ENCODE data around the gene TRPM4. TPM values are rescaled to one million over a fixed set of nuclear protein-coding genes. Genes with fewer than 3 reads are reported as not detected.

TRPM4 gene
- total and polyA plus RNA-seq, 2 of the 13 experiments (the other 11 are each of a cell fraction or from before 2014, with no cell fraction given), result 1.9 to 4.3 TPM

GRCh38 chr19:49113762-49114629 lies 43.6 kb upstream of the TRPM4 start, which contains the start of gene LIN7B (continued):
- peak; percentile 41; the same call in 1 of the 2 replicates for TF ChIP-seq ZNF205 (CRISPR knock-in tag; IDR thresholded peaks at IDR 0.05)
- TF ChIP-seq PRMT3 (CRISPR knock-in tag; IDR thresholded peaks at IDR 0.05; ENCODE audit: borderline replicate concordance, low read depth), result 0 out of 2 replicates have a peak, but pooled peaks have one; percentile 66
- peak in 1 of 2 experiments; percentile 38; a peak in 2 of 4 replicates for TF ChIP-seq KLF16 (CRISPR knock-in tag; IDR thresholded peaks at IDR 0.05)
- peak; percentile 64; the same call in 1 of the 2 replicates for TF ChIP-seq ZNF446 (CRISPR knock-in tag; IDR thresholded peaks at IDR 0.05)
- TF ChIP-seq YY1 (IDR thresholded peaks at IDR 0.05; ENCODE audit: insufficient read depth, insufficient replicate concordance, low read depth, low read length), result peak; percentile 87
- no peak for TF ChIP-seq KLF13 (CRISPR knock-in tag; IDR thresholded peaks at IDR 0.05)
- TF ChIP-seq SKI (IDR thresholded peaks at IDR 0.05; ENCODE audit: partially characterized antibody), result peak; percentile 75
- TF ChIP-seq ZNF552 (CRISPR knock-in tag; IDR thresholded peaks at IDR 0.05; ENCODE audit: borderline replicate concordance), result 0 out of 2 replicates have a peak, but pooled peaks have one; percentile 2
- TF ChIP-seq ZNF83 (CRISPR knock-in tag; IDR thresholded peaks at IDR 0.05; ENCODE audit: borderline replicate concordance), result peak; percentile 76; the same call in 1 of the 2 replicates
- peak; percentile 78 for TF ChIP-seq MAX (IDR thresholded peaks at IDR 0.05)
- no peak for TF ChIP-seq ZBTB40 (IDR thresholded peaks at IDR 0.05)
- peak; percentile 45; the same call in 1 of the 2 replicates for TF ChIP-seq ZBTB40 (CRISPR knock-in tag; IDR thresholded peaks at IDR 0.05)
- no peak for TF ChIP-seq ZNF33A (CRISPR knock-in tag; IDR thresholded peaks at IDR 0.05; ENCODE audit: borderline replicate concordance)
- TF ChIP-seq NR2F6 (IDR thresholded peaks at IDR 0.05), result no peak
- 0 out of 2 replicates have a peak, but pooled peaks have one; percentile 5 for TF ChIP-seq NR2F6 (CRISPR knock-in tag; IDR thresholded peaks at IDR 0.05)
- 0 out of 2 replicates have a peak, but pooled peaks have one; percentile 45 for TF ChIP-seq MXD4 (CRISPR knock-in tag; IDR thresholded peaks at IDR 0.05)
- TF ChIP-seq CSRNP1 (CRISPR knock-in tag; IDR thresholded peaks at IDR 0.05), result 0 out of 2 replicates have a peak, but pooled peaks have one; percentile 21
- TF ChIP-seq SALL1 (CRISPR knock-in tag; IDR thresholded peaks at IDR 0.05), result peak; percentile 85

Data from HepG2 (cell line).